Mononuclear cell (primary cell): ENCODE data around the gene GPR180. TPM values are rescaled to one million over a fixed set of nuclear protein-coding genes. Genes with fewer than 3 reads are reported as not detected.

Experiments used
- H3K27me3 ChIP-seq: 2 replicates; pipeline ENCODE4 v1.6.0; 2011; ENCODE audit warnings: low read length, control low read depth; ENCODE audit not compliant: insufficient read depth
- H3K4me1 ChIP-seq: 2 replicates; pipeline ENCODE4 v1.5.1; 2011; ENCODE audit warnings: mild to moderate bottlenecking, low read length, control low read depth; ENCODE audit not compliant: insufficient read depth
- H3K4me3 ChIP-seq: 2 replicates; pipeline ENCODE4 v1.5.1; 2011; ENCODE audit warnings: mild to moderate bottlenecking, low read length, moderate library complexity
- H3K9me3 ChIP-seq: 2 replicates; pipeline ENCODE4 v1.5.1; 2011; ENCODE audit warnings: low read depth, mild to moderate bottlenecking, control low read depth, low read length
- total RNA-seq: library from RNA; depleted of rRNA; stranded (reverse); fragments of >200 nt; gene quantifications from one replicate; pipeline ENCODE4 v1.2.3, GENCODE V29; 2012

Gene GPR180
- total RNA-seq = 1.8 TPM

DNA sequence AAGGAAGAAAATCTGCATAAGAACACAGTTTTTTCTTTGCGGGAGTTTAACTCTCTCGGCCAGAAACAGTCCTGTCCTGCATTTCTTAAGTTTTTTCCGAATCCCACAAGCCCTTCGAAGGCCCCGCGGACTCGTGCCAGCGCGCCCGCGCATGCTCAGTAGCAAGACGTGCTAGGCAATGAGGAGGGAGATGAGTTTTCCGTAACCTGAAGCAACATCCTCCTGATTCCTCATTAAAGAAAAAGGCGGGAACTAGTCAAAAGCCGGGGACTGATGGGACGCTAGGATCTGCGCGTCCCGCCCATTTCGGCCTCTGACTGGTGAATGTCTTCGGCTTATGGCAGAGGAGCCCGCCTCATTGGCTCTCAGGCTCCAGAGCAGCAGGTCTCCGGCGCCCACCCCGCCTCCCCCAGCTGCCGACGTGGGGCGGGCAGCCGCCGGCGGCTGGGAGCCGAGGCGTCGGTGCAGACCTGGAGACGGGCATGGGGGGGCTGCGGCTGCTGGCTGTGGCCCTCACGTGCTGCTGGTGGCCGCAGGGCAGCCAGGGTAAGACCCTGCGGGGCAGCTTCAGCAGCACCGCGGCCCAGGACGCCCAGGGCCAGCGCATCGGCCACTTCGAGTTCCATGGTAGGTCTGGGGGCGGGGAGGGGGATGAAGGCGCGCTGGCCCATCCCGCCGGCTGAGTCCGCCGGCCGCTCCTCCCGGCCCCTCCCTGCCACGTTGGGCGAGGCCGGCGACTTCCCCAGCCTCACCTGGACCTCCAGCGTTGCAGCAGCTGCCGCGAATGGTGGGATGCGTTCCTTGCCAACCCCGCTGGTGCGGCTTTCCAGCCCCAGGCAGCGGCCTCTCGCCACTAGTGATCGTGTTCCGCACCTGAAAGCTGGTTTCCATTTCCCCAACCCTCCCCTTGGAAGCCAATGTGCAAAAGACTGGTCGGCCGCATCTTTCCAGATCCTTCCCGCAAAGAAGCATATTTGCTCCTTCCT lies at the start of gene GPR180:
Gene GPR180 (plus strand): TSS at position 412 of the 986 bp plus-strand sequence. CDS start 71 bp downstream, at position 483.
- peaks cover 9% of the 10 kb centered on the region for H3K4me1 ChIP-seq
- peak within 1 kb of the TSS; percentile 61 for H3K4me3 ChIP-seq
- no peaks in the 10 kb centered on the region for H3K9me3 ChIP-seq
- no peaks in the 10 kb centered on the region for H3K27me3 ChIP-seq

DNA sequence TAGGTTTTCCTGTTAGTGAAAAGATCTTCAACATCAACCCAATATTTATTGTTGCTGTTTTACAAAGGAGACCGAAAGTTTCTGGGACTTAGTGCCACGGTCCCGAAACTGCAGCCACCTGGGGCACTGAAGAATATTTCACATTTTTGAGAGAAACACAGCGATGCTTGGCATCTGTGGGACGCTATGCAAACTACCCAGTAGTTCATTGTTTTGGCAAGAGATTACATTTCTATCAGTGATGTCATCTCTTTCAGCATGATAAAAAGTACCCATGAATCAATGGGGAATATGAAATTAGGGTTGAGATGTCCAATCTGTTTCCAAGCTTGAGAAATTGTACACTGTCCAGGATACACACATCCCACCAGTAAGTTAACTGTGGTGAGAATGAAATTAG lies 49.6 kb upstream of the GPR180 start:
- Histone ChIP-seq H3K4me1 (peaks cover 11% of the 10 kb centered on the region), H3K9me3 (no peaks in the 10 kb centered on the region), H3K27me3 (no peaks in the 10 kb centered on the region), H3K4me3 (no peak overlapping the region)

- Histone ChIP-seq H3K9me3 (no peaks in the 10 kb centered on the region), H3K4me3 (no peak overlapping the region), H3K27me3 (no peaks in the 10 kb centered on the region), H3K4me1 (peaks cover 2% of the 10 kb centered on the region)
These were observed 47.9 kb upstream of the GPR180 start for GRCh38 chr13:94553766-94554165.

- no peaks in the 10 kb centered on the region for H3K27me3 ChIP-seq
- no peaks in the 10 kb centered on the region for H3K4me1 ChIP-seq
- no peaks in the 10 kb centered on the region for H3K9me3 ChIP-seq
- no peak overlapping the region for H3K4me3 ChIP-seq
These were observed 45.6 kb upstream of the GPR180 start for GRCh38 chr13:94556041-94556440.

DNA sequence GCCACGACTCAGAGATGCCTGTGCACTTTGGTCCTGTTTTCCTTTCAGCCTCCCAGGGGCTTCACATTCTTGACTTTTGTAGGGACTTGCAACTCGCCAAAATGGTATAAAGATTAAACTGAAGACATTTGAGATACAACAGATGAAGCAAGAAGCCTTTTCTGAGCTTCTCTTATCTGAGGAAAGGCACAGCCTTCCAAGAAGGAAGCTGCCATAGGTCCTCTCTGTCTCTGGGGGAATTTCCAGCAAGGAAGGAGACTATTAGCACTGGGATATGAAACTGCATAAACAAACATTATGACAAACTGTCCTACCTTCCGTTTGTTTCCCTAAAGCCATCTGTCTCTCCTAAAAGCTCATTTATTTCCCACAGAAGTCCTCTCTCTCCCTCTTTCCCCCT lies 45.0 kb upstream of the GPR180 start:
- Histone ChIP-seq H3K9me3 (no peaks in the 10 kb centered on the region), H3K27me3 (no peaks in the 10 kb centered on the region), H3K4me3 (no peak overlapping the region), H3K4me1 (no peaks in the 10 kb centered on the region)

GRCh38 chr13:94557684-94558235 lies 43.9 kb upstream of the GPR180 start:
- Histone ChIP-seq H3K4me1 (no peaks in the 10 kb centered on the region), H3K27me3 (no peaks in the 10 kb centered on the region), H3K4me3 (no peak overlapping the region), H3K9me3 (no peaks in the 10 kb centered on the region)

DNA sequence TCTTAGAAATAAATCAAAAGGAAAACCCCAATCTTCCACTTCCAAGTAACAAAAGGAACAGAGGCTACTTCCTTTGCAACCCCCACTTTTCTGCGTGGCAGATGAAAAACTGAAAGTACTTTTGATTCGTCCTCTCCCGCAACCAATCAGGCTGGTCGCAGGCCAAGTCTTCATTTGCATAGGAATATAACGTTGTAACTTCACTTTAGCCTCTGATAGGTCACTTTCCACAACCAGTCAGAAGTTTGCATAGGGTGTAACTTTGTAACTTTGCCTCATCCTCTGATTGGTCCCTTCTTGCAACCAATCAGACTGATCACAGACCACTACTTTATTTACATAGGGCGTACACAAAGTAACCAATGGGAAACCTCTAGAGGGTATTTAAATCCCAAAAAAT lies 42.9 kb upstream of the GPR180 start:
- Histone ChIP-seq H3K4me3 (no peak overlapping the region), H3K27me3 (no peaks in the 10 kb centered on the region), H3K4me1 (no peaks in the 10 kb centered on the region), H3K9me3 (no peaks in the 10 kb centered on the region)

DNA sequence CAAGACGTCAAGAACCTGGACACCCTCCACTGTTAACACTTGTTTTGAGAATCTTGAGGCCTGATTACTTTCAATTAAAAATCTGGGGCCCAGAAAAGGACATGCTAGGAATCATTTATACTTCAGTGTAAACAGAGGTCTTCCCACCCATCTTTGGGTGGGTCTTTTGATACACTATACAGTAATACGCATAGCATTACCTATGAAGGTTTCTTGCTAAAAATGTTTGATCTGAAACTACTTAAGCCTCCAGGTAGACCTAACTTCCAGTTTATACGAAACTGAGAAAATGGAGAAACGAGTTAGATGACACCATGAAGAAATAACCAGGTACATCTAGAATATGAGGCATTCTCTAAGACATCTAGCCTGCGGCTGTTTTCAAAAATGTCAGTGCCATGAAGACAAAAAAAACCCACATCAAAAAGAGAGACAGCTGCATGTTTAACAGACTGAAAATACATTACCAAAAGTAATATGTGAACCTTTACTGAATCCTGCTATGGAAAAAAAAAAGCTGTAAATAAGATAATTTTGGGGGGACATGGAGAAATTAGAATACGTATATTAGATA lies 42.3 kb upstream of the GPR180 start:
- no peaks in the 10 kb centered on the region for H3K4me1 ChIP-seq
- no peaks in the 10 kb centered on the region for H3K9me3 ChIP-seq
- no peak overlapping the region for H3K4me3 ChIP-seq
- H3K27me3 ChIP-seq = no peaks in the 10 kb centered on the region

GRCh38 chr13:94560116-94560515 lies 41.5 kb upstream of the GPR180 start:
- H3K27me3 ChIP-seq = no peaks in the 10 kb centered on the region
- no peaks in the 10 kb centered on the region for H3K4me1 ChIP-seq
- H3K9me3 ChIP-seq = no peaks in the 10 kb centered on the region
- H3K4me3 ChIP-seq = no peak overlapping the region

- no peaks in the 10 kb centered on the region for H3K9me3 ChIP-seq
- no peaks in the 10 kb centered on the region for H3K4me1 ChIP-seq
- no peaks in the 10 kb centered on the region for H3K27me3 ChIP-seq
- H3K4me3 ChIP-seq = no peak overlapping the region
These were observed 40.5 kb upstream of the GPR180 start for GRCh38 chr13:94561126-94561525.

DNA sequence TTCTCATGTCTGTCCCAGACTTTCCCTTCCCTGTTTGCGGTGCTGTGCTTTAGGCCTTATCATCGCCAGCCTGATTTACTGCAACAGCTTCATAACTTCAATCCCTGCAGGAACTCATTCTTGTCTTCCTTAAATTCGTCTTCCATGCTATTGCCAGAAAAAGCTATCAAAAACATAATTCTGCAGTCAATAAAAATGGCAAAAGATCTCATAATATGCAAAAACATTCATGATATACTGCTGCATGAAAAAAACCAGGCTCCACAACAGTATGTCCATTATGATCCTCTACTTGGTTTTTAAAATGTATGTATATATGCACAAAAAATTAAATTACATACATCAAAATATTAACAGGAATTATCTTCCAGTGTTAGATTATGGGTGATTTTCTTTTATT lies 34.1 kb upstream of the GPR180 start:
- Histone ChIP-seq H3K27me3 (no peaks in the 10 kb centered on the region), H3K4me3 (no peak overlapping the region), H3K9me3 (no peaks in the 10 kb centered on the region), H3K4me1 (no peaks in the 10 kb centered on the region)

GRCh38 chr13:94568443-94568842 lies 33.2 kb upstream of the GPR180 start:
- no peaks in the 10 kb centered on the region for H3K4me1 ChIP-seq
- no peaks in the 10 kb centered on the region for H3K27me3 ChIP-seq
- no peaks in the 10 kb centered on the region for H3K9me3 ChIP-seq
- no peak overlapping the region for H3K4me3 ChIP-seq

- no peaks in the 10 kb centered on the region for H3K4me1 ChIP-seq
- no peak overlapping the region for H3K4me3 ChIP-seq
- H3K27me3 ChIP-seq = no peaks in the 10 kb centered on the region
- H3K9me3 ChIP-seq = no peaks in the 10 kb centered on the region
These were observed 32.0 kb upstream of the GPR180 start for GRCh38 chr13:94569615-94570014.

DNA sequence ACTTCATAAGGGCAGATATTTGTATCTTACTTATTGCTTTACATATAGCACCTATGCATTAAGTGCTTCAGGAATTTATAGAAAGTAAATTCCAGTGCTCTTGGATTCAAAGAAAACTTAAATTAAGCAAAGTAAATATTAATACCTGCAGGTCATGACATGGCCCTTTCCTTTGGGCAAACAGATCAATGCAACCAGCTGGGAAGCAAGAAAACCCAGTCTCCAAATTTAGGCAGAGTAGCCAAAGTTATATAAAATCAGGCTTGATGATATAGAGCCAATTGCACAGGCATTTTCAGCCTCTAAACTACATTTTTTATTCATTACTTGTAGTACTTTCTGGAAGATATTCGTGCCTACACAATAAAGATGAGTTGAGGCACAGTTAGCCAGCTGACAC lies 22.6 kb upstream of the GPR180 start:
- Histone ChIP-seq H3K4me3 (no peak overlapping the region), H3K9me3 (no peaks in the 10 kb centered on the region), H3K27me3 (no peaks in the 10 kb centered on the region), H3K4me1 (no peaks in the 10 kb centered on the region)

DNA sequence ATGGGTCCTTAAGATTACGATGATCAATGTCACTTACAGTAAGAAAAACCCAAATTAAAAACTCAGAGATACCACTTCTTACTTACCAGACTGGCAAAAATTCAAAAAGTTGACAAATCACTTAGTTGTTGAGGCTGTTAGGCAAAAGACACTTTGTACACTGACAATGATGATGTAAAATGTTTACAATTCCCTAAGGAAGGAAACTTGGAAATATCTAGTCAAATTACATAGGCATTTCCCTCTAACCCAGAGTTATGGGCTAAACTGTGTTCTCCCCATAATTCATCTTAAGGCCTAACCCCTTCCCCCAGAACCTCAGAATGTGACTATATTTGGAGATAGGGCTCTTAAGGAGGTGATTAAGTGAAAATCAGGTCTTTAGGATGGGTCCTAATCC lies 17.7 kb upstream of the GPR180 start:
- Histone ChIP-seq H3K4me1 (no peaks in the 10 kb centered on the region), H3K9me3 (no peaks in the 10 kb centered on the region), H3K27me3 (no peaks in the 10 kb centered on the region), H3K4me3 (no peak overlapping the region)
